HG03039 (cell line): ENCODE data around the gene DENND1C.
"Not testable (repeated sequence)": the region's sequence is repeated elsewhere in the genome, so short reads cannot be mapped to it uniquely, and the experiment has no call there.

ENCODE experiments used
- ATAC-seq: cut with Tn5 transposase; IDR thresholded peaks from one replicate; pipeline ENCODE4 v1.9.1; 2021; ENCODE audit warnings: mild to moderate bottlenecking, moderate library complexity; ENCODE audit not compliant: unreplicated experiment

DENND1C gene

GRCh38 chr19:6457958-6458694 lies 23.5 kb downstream of the DENND1C start:
- no peak for ATAC-seq

- no peak for ATAC-seq
These were observed 25.7 kb downstream of the DENND1C start for GRCh38 chr19:6455924-6456323.

GRCh38 chr19:6453951-6454565 lies 27.5 kb downstream of the DENND1C start:
- no peak for ATAC-seq

GRCh38 chr19:6452899-6453298 lies 28.7 kb downstream of the DENND1C start:
- ATAC-seq: no peak

- no peak for ATAC-seq
These were observed 29.4 kb downstream of the DENND1C start for GRCh38 chr19:6452223-6452614.

- no peak for ATAC-seq
These were observed 29.9 kb downstream of the DENND1C start for GRCh38 chr19:6451583-6452222.

GRCh38 chr19:6450166-6450565 lies 31.4 kb downstream of the DENND1C start:
- no peak for ATAC-seq

GRCh38 chr19:6448045-6448444 lies 33.5 kb downstream of the DENND1C start:
- ATAC-seq: no peak

- no peak for ATAC-seq
These were observed 35.1 kb downstream of the DENND1C start for GRCh38 chr19:6446452-6446851.

- ATAC-seq: no peak
These were observed 37.6 kb downstream of the DENND1C start for GRCh38 chr19:6443986-6444385.

GRCh38 chr19:6442087-6442688 lies 39.4 kb downstream of the DENND1C start:
- no peak for ATAC-seq

- ATAC-seq: no peak
These were observed 40.7 kb downstream of the DENND1C start for GRCh38 chr19:6440905-6441304.

GRCh38 chr19:6439743-6440142 lies 41.8 kb downstream of the DENND1C start:
- no peak for ATAC-seq

- no peak for ATAC-seq
These were observed 47.9 kb downstream of the DENND1C start, which contains the start of gene SLC25A41 for GRCh38 chr19:6433663-6434062. TSS of gene SLC25A41 (minus strand) at chr19:6433763. CDS start at chr19:6433693, 70 bp downstream.

GRCh38 chr19:6433165-6433564 lies 48.4 kb downstream of the DENND1C start:
- ATAC-seq: no peak

- ATAC-seq: no peak
These were observed 49.7 kb downstream of the DENND1C start for GRCh38 chr19:6431891-6432290.

- no peak for ATAC-seq
These were observed 52.0 kb downstream of the DENND1C start for GRCh38 chr19:6429419-6430221.

GRCh38 chr19:6428692-6429418 lies 52.7 kb downstream of the DENND1C start:
- ATAC-seq: not testable (repeated sequence)

- ATAC-seq: no peak
These were observed 54.5 kb downstream of the DENND1C start for GRCh38 chr19:6427131-6427530.
